Activated CD4-positive, CD25-positive, alpha-beta regulatory T cell treated with anti-CD3 and anti-CD28 coated beads, Interleukin-2, amount 50 U/mL, for 72 hours (primary cell): ENCODE data around the gene TMEM11.

Source experiments
- DNase-seq: peaks from one replicate; pipeline ENCODE4 v3.0.0; 2021

The TMEM11 gene

GRCh38 chr17:21177854-21178600 is 35.9 kb downstream of the TMEM11 start:
- DNase-seq, result no peak

DNA sequence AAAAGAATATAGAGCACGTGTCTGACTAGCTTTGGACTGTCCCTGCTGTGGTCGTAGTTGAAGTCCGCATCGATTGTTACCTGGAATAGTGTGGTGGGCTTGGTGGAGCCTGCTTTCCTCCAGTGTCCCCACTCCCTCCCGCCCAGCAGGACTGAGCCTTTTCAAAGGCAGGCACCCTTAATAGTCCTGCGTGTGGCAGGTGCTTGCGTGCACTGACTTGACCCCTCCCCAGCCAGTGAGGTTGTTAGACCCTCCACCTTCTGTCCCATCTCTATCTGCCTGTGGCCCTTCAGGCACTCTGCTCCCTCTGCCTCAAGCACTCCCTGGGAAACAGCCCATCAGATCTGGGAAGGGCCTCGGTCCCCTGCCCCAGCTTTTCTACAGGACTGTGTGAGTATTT is 36.6 kb downstream of the TMEM11 start:
- DNase-seq, result no peak

GRCh38 chr17:21176773-21177395 is 37.1 kb downstream of the TMEM11 start:
- no peak for DNase-seq

DNA sequence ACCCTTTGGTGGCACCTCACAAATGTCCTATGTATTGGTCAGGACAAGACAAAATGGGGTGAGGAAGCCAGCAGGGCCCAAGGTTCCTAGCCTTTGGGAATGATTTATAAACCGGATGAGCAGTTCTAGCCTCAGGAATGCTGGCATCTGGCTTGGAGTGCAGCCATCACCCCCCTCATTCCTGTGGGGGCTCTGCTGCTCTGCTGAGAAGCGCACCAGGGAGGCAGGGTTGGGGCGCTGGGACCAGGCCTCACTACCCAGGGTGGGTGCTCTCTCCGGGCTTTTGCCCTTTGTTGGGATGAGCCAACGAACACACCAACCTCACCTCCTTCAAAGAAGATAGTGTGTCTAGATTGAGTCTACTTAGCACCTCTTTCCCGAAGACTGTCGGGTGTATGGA is 39.2 kb downstream of the TMEM11 start:
- DNase-seq, result no peak

- no peak for DNase-seq
Measured at GRCh38 chr17:21174186-21174585, 39.8 kb downstream of the TMEM11 start.

- no peak for DNase-seq
Measured at GRCh38 chr17:21173543-21173942, 40.4 kb downstream of the TMEM11 start.

- no peak for DNase-seq
Measured at GRCh38 chr17:21172846-21173245, 41.1 kb downstream of the TMEM11 start.

- no peak for DNase-seq
Measured at GRCh38 chr17:21171970-21172510, 41.9 kb downstream of the TMEM11 start.

DNA sequence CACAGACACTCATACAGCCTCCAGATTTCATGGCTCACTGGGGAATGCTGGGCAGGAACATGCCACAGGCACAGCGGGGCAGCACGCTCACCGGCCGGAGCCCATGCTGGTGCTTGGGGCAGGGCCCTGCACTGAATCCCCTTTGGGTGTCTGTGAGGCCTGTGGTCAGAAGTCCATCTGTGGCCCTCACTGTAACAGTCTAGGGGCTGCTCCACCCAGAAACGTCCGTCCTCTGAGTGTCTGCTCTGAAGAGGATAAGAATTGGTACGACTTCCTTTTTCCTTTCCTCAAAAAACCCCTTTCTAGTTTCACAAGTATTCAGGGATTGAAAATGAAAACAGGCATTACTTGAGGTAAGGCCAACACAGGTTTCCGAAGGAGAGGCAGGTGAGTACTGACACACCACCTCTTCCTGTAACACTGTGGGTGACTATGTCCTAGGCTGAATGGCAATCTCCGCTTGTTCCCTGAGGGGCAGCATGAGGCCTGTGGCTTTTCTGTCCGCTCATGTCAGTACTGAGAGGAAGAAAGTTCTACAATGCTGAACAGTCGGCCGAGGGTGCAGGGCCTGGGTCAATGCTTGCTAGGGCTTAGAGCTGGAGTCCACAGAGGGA is 42.5 kb downstream of the TMEM11 start:
- no peak for DNase-seq

GRCh38 chr17:21170809-21171208 is 43.2 kb downstream of the TMEM11 start:
- DNase-seq, result no peak

DNA sequence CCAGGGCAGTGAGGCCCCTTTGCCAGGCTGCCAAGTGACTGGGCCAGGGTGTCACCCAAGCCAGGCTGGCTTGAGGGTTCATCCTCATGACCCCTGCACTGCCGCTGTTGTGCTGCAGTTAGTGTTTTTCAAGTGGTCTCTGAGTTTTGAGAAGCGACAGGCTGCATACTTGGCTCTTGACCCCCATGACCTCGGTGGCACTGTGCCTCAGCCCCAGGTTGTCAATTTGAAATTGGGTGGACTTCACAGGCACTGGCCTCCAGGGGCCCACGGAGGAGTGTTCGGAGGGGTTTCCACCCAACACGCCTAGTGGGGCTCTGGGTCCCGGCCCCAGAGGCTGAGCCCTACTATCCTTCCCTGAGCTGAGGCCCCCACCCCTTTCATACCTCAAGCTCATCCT is 44.5 kb downstream of the TMEM11 start:
- DNase-seq, result no peak

GRCh38 chr17:21168555-21168865 is 45.5 kb downstream of the TMEM11 start:
- no peak for DNase-seq

DNA sequence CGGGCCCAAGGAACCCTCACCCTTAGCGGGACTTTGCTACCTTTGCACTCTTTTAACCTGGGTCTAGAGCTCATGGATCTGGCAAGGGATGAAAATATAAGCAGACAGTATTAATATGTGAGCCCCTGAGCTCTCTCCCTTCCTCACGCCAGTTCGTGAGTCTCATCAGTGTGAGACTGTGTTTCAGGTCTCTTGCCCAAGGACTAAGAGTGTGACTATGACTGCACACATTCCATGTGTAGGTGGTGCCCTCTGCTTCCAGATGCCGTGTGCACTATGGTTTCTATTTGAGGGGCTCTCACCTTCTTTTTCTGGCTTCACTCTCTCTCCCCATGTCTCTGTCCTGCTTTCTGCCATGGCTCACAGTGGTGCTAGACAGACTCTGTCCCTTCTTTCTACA is 46.7 kb downstream of the TMEM11 start:
- DNase-seq, result no peak

- no peak for DNase-seq
Measured at GRCh38 chr17:21166595-21167210, 47.3 kb downstream of the TMEM11 start.

GRCh38 chr17:21165922-21166594 is 47.9 kb downstream of the TMEM11 start:
- no peak for DNase-seq

GRCh38 chr17:21164620-21165019 is 49.3 kb downstream of the TMEM11 start:
- no peak for DNase-seq

- no peak for DNase-seq
Measured at GRCh38 chr17:21164216-21164615, 49.7 kb downstream of the TMEM11 start.

- no peak for DNase-seq
Measured at GRCh38 chr17:21163101-21163500, 50.9 kb downstream of the TMEM11 start.

- no peak for DNase-seq
Measured at GRCh38 chr17:21162394-21162775, 51.6 kb downstream of the TMEM11 start.

DNA sequence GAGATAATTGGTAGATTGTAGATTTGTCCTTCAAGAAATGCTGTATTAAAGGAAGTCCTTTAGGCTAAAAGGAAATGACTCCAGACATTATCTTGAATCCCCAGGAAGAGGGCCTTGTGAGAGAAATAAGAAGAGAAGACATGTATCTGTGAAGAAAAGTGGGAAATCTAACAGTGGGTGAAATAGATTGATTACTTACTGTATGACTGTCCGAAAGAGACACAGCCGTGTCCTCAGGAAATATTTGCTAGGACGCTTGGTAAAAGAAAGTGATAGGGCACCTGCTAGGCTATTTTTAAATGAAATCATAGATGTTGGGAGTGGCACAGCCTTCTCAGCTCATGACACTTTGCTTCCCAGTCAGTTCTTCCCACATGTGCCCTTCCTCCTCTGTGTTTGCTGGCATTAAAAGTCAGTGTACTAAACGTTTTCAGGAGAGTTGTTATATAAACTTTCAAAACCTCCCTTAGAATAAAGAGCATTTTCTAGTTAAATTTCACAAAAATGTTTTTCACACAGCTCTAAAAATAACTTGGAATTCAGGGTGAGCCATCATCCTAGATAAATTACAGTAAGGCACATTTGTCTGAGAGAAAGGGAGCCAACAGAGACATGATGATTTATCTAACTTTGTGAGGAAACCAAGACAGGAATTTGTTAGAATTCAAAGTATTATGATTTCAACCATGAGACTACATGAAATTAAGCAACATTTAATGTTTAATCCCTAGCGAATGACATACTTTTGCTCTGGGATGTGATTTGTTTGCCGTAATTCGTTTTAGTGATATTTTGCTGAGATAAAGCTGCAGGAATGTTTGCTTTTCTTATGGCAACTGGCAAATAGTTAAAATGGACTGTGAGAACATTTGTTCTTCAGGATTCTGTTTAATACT is 52.2 kb downstream of the TMEM11 start:
- no peak for DNase-seq

GRCh38 chr17:21160401-21160800 is 53.6 kb downstream of the TMEM11 start:
- DNase-seq, result no peak
